ENCODE results near the gene ALPL. TPM values are rescaled to one million over a fixed set of nuclear protein-coding genes. Genes with fewer than 3 reads are reported as not detected.

Gene ALPL
- total and polyA plus RNA-seq, 2 donors, result 0.90 to 3.8 TPM

- no peaks in the 10 kb centered on the region for H3K36me3 ChIP-seq (ENCODE audit: control insufficient read depth in 2 of 2, insufficient read depth in 2 of 2, low read length in 1 of 2)
- H3K9me3 ChIP-seq (ENCODE audit: control insufficient read depth in 2 of 2, insufficient read depth in 1 of 2, low read length in 1 of 2), result no peaks in the 10 kb centered on the region
- peaks cover 15 to 38% of the 10 kb centered on the region in 2 donors for H3K27me3 ChIP-seq (ENCODE audit: control insufficient read depth in 2 of 2, insufficient read depth in 1 of 2, low read length in 1 of 2)
- H3K27ac ChIP-seq (ENCODE audit: low read depth in 1 of 2, low read length in 1 of 2), result peak overlapping the region in 1 of 2 donors; percentile 37
- peaks cover 2 to 47% of the 10 kb centered on the region in 2 donors for H3K4me1 ChIP-seq (ENCODE audit: control insufficient read depth in 2 of 2, insufficient read depth in 2 of 2, low read length in 2 of 2)
- H3K4me3 ChIP-seq (ENCODE audit: low read length in 2 of 2), result no peak overlapping the region
- peak in 3 of 9 donors; percentile 12 to 52 (median 49) for DNase-seq (ENCODE audit: low read depth in 6 of 9, low spot score in 9 of 9)
- 92% methylated on average over 13 of the region's 13 CpGs for WGBS
Measured at GRCh38 chr1:21625390-21626190, 116.4 kb downstream of the ALPL start.

GRCh38 chr1:21626921-21627339 is 117.7 kb downstream of the ALPL start:
- no peak for DNase-seq (ENCODE audit: low read depth in 6 of 9, low spot score in 9 of 9)
- Histone ChIP-seq H3K36me3 (ENCODE audit: control insufficient read depth in 2 of 2, insufficient read depth in 2 of 2, low read length in 1 of 2) (no peaks in the 10 kb centered on the region), H3K27ac (ENCODE audit: low read depth in 1 of 2, low read length in 1 of 2) (no peak overlapping the region), H3K9me3 (ENCODE audit: control insufficient read depth in 2 of 2, insufficient read depth in 1 of 2, low read length in 1 of 2) (no peaks in the 10 kb centered on the region), H3K27me3 (ENCODE audit: control insufficient read depth in 2 of 2, insufficient read depth in 1 of 2, low read length in 1 of 2) (peaks cover 8 to 27% of the 10 kb centered on the region in 2 donors), H3K4me1 (ENCODE audit: control insufficient read depth in 2 of 2, insufficient read depth in 2 of 2, low read length in 2 of 2) (peaks cover 2 to 57% of the 10 kb centered on the region in 2 donors), H3K4me3 (ENCODE audit: low read length in 2 of 2) (no peak overlapping the region)
- WGBS, result 94% methylated on average over 11 of the region's 11 CpGs

Other genes with a start within 250 kb of the ALPL start
- gene ECE1, start 219.0 kb upstream of the ALPL start, total RNA-seq, result 17.8 TPM
- 34.2 TPM for gene ECE1, start 219.0 kb upstream of the ALPL start, polyA plus RNA-seq
- 3.1 TPM for gene NBPF3, start 69.3 kb upstream of the ALPL start, total RNA-seq
- gene NBPF3, start 69.3 kb upstream of the ALPL start, polyA plus RNA-seq, result 1.6 TPM
- 3.5 TPM for gene RAP1GAP, start 159.9 kb downstream of the ALPL start, total RNA-seq
- 1.6 TPM for gene RAP1GAP, start 159.9 kb downstream of the ALPL start, polyA plus RNA-seq